C4-2B (cell line): Measurements from ENCODE around the gene MAST4.

Source experiments
- ZFX ChIP-seq: fragments of 450-650 bp; IDR thresholded peaks from 2 replicates; pipeline ENCODE4 v1.6.1; 2017
- TF ChIP-seq, protein P1 (sequence below): fragments of 450-650 bp; conservative IDR thresholded peaks from 2 replicates; pipeline ENCODE4 v1.5.1; 2017; ENCODE audit warnings: mild to moderate bottlenecking

DNA sequence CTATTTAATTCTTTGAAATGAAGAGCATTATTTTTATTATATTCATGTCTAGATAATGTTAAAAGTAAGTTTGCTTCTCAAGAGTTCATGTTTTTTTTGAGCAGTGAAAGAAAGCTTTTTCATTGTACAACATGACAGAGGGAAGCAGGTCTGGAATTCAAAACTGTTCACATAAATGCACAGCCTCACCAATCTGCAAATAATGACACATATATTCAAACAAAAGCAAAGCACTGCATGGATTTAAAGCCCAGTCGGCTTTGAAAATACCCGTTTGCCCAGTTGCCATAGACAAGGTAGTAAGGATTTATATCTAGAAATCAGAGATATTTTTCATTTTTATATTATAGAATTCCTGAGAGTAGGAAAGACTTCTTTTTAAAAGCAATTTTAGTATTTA, 398.6 kb downstream of the MAST4 start:
- TF ChIP-seq, protein P1, sequence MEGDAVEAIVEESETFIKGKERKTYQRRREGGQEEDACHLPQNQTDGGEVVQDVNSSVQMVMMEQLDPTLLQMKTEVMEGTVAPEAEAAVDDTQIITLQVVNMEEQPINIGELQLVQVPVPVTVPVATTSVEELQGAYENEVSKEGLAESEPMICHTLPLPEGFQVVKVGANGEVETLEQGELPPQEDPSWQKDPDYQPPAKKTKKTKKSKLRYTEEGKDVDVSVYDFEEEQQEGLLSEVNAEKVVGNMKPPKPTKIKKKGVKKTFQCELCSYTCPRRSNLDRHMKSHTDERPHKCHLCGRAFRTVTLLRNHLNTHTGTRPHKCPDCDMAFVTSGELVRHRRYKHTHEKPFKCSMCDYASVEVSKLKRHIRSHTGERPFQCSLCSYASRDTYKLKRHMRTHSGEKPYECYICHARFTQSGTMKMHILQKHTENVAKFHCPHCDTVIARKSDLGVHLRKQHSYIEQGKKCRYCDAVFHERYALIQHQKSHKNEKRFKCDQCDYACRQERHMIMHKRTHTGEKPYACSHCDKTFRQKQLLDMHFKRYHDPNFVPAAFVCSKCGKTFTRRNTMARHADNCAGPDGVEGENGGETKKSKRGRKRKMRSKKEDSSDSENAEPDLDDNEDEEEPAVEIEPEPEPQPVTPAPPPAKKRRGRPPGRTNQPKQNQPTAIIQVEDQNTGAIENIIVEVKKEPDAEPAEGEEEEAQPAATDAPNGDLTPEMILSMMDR = no peak
- TF ChIP-seq ZFX = no peak
